UCSD-AML1 (cell line): ENCODE data around the gene C1QB.
"Not testable (repeated sequence)": the region's sequence is repeated elsewhere in the genome, so short reads cannot be mapped to it uniquely, and the experiment has no call there.

Source experiments
- DNase-seq: peaks from one replicate; lab custom pipeline; 2025; ENCODE audit not compliant: unreplicated experiment; lab: John Stamatoyannopoulos, UW

Gene C1QB

GRCh38 chr1:22691031-22691753, 38.2 kb downstream of the C1QB start:
- no peak for DNase-seq

- no peak for DNase-seq
These were observed 41.1 kb downstream of the C1QB start for GRCh38 chr1:22694172-22694571.

GRCh38 chr1:22696610-22697009, 43.6 kb downstream of the C1QB start:
- no peak for DNase-seq

- no peak for DNase-seq
These were observed 44.9 kb downstream of the C1QB start for GRCh38 chr1:22697980-22698379.

- no peak for DNase-seq
These were observed 46.9 kb downstream of the C1QB start for GRCh38 chr1:22699681-22700520.

- DNase-seq: peak; percentile 39
These were observed 49.5 kb downstream of the C1QB start for GRCh38 chr1:22702296-22703085.

GRCh38 chr1:22704440-22705067, 51.5 kb downstream of the C1QB start:
- DNase-seq: peak; percentile 71

GRCh38 chr1:22705586-22705985, 52.5 kb downstream of the C1QB start:
- no peak for DNase-seq

- not testable (repeated sequence) for DNase-seq
These were observed 53.1 kb downstream of the C1QB start for GRCh38 chr1:22706100-22706499.

GRCh38 chr1:22708777-22709176, 55.7 kb downstream of the C1QB start:
- DNase-seq: no peak

- DNase-seq: no peak
These were observed 56.2 kb downstream of the C1QB start for GRCh38 chr1:22709227-22709626.

- DNase-seq: peak; percentile 56
These were observed 57.1 kb downstream of the C1QB start for GRCh38 chr1:22709891-22710700.

- peak; percentile 55 for DNase-seq
These were observed 57.6 kb downstream of the C1QB start, which contains the start of gene EPHB2 for GRCh38 chr1:22710701-22711049. EPHB2 (plus strand) TSS chr1:22710839; CDS start chr1:22710983, 144 bp downstream.

- no peak for DNase-seq
These were observed 58.0 kb downstream of the C1QB start for GRCh38 chr1:22711071-22711470.
